ENCODE results near the gene CZIB. TPM values are rescaled to one million over a fixed set of nuclear protein-coding genes. Genes with fewer than 3 reads are reported as not detected.

The CZIB gene
- polyA plus RNA-seq, 2 of the 4 experiments (the other 2 are of a cell fraction): 33.1 to 66.2 TPM

DNA sequence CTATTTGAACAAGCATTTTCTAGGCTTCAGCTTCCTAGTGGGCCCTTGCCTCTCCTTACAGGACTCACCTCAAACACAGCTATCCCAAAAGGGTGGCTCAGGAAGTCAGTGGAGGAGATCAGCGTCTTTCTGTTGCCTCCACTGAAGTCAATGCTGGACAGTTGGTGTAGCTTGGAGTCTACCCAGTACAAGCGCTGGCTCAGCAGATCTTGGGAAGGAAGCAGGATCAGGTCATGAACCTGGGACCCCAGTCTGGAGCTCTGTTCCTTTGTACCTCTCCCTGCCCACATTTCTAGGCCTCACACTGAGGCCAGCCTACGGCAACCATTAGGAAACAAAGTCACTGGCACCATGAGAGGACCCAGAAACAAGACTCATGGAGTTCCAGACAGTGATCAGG, 41.6 kb upstream of the CZIB start:
- no peak for DNase-seq (ENCODE audit: low read depth in 1 of 2, low spot score in 1 of 2)
- Histone ChIP-seq H3K4me2 (no peak overlapping the region), H3K4me1 (no peaks in the 10 kb centered on the region), H3K9me3 (no peaks in the 10 kb centered on the region), H3K27ac (no peak overlapping the region), H3K4me3 (no peak overlapping the region)
- no peak for FAIRE-seq
- TF ChIP-seq, protein P1, sequence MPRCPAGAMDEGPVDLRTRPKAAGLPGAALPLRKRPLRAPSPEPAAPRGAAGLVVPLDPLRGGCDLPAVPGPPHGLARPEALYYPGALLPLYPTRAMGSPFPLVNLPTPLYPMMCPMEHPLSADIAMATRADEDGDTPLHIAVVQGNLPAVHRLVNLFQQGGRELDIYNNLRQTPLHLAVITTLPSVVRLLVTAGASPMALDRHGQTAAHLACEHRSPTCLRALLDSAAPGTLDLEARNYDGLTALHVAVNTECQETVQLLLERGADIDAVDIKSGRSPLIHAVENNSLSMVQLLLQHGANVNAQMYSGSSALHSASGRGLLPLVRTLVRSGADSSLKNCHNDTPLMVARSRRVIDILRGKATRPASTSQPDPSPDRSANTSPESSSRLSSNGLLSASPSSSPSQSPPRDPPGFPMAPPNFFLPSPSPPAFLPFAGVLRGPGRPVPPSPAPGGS (IDR thresholded peaks at IDR 0.05): no peak
- TF ChIP-seq MAFK (IDR thresholded peaks at IDR 0.05; ENCODE audit: partially characterized antibody) (peak; percentile 45), HOXB13 (CRISPR knock-in tag; IDR thresholded peaks at IDR 0.05; ENCODE audit: low read depth) (no peak), EHMT2 (IDR thresholded peaks at IDR 0.05; ENCODE audit: low read depth) (no peak), RAD21 (conservative IDR thresholded peaks at IDR 0.05 in 1 of 2, IDR thresholded peaks at IDR 0.05 in 1 of 2) (no peak), KDM1A (IDR thresholded peaks at IDR 0.05; ENCODE audit: low read depth) (no peak), CBX8 (IDR thresholded peaks at IDR 0.05) (no peak)
- 94% methylated on average over 2 of the region's 3 CpGs for WGBS (ENCODE audit: missing lambda C conversion rate)
- POLR2A ChIA-PET: no interaction called here
- ATAC-seq: no peak
- CTCF ChIA-PET: interaction anchor here (1.3 to 2.2 kb wide), 3 partner anchors 17 to 133 kb away, joined by 3 to 8 read pairs (median 4); no protein-coding TSS in a partner anchor

DNA sequence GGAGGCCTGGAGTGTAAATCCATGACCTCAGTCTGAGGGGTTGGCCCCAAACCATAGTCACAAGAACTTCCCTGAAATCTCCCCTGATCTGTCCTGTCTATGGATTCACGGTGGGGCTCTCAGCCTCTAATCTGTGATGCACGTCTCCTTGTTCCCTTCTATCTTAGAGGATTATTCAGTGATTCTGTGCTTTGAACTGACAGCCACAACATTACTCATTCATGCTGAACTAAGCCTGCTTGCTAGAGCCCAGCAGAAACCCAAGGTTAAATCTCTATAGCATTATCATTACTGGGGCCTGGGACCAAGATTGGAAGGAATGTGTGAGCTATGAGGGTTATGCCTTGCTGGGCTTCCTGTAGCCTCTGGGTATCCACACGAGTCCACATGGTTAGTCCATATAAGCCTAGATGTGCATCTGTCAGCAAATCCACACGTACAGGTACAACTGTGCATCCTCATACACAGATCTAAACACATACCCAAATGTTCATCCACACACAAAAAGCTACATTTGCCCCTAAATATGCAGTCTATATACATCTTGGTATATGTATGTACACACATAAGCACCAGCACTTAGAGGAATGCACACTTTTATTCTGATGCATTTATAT, 40.3 kb upstream of the CZIB start:
- 95% methylated on average over 4 of the region's 4 CpGs for WGBS (ENCODE audit: missing lambda C conversion rate)
- TF ChIP-seq RNF2 (IDR thresholded peaks at IDR 0.05; ENCODE audit: borderline replicate concordance, low read depth) (no peak), FOSL2 (IDR thresholded peaks at IDR 0.05) (no peak), FOSL2 (CRISPR knock-in tag; IDR thresholded peaks at IDR 0.05) (no peak), HOXA7 (CRISPR knock-in tag; IDR thresholded peaks at IDR 0.05) (no peak), CBX8 (IDR thresholded peaks at IDR 0.05) (no peak), CHD4 (IDR thresholded peaks at IDR 0.05; ENCODE audit: borderline replicate concordance) (no peak), CBX2 (IDR thresholded peaks at IDR 0.05; ENCODE audit: borderline replicate concordance, low read depth) (no peak), RARB (CRISPR knock-in tag; IDR thresholded peaks at IDR 0.05) (no peak), NR3C1 (IDR thresholded peaks at IDR 0.05) (no peak), MAZ (IDR thresholded peaks at IDR 0.05; ENCODE audit: borderline replicate concordance, low read depth, low read length) (no peak), SMC3 (IDR thresholded peaks at IDR 0.05) (no peak), KDM5A (IDR thresholded peaks at IDR 0.05) (no peak), BHLHE40 (IDR thresholded peaks at IDR 0.05; ENCODE audit: low read depth, low read length) (no peak), NFE2L2 (conservative IDR thresholded peaks at IDR 0.05; ENCODE audit: low read length) (no peak), EHF (CRISPR knock-in tag; IDR thresholded peaks at IDR 0.05) (no peak)
- TF ChIP-seq, protein P2, sequence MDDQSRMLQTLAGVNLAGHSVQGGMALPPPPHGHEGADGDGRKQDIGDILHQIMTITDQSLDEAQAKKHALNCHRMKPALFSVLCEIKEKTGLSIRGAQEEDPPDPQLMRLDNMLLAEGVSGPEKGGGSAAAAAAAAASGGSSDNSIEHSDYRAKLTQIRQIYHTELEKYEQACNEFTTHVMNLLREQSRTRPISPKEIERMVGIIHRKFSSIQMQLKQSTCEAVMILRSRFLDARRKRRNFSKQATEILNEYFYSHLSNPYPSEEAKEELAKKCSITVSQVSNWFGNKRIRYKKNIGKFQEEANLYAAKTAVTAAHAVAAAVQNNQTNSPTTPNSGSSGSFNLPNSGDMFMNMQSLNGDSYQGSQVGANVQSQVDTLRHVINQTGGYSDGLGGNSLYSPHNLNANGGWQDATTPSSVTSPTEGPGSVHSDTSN (IDR thresholded peaks at IDR 0.05): no peak
- TF ChIP-seq, protein P3, sequence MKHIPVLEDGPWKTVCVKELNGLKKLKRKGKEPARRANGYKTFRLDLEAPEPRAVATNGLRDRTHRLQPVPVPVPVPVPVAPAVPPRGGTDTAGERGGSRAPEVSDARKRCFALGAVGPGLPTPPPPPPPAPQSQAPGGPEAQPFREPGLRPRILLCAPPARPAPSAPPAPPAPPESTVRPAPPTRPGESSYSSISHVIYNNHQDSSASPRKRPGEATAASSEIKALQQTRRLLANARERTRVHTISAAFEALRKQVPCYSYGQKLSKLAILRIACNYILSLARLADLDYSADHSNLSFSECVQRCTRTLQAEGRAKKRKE (CRISPR knock-in tag; IDR thresholded peaks at IDR 0.05; ENCODE audit: low read depth): no peak
- H3K9me3 ChIP-seq: no peaks in the 10 kb centered on the region

More for the DNA sequence above, 40.3 kb upstream of the CZIB start:
- no peak for ATAC-seq
- CTCF ChIA-PET: interaction anchor here (1.0 to 2.2 kb wide), 2 partner anchors 35 to 132 kb away, joined by 3 to 8 read pairs; no protein-coding TSS in a partner anchor
- FAIRE-seq: no peak
- Histone ChIP-seq H3K27ac (no peak overlapping the region), H3K4me2 (no peak overlapping the region), H3K4me1 (no peaks in the 10 kb centered on the region), H3K4me3 (no peak overlapping the region)
- POLR2A ChIA-PET: no interaction called here
- no peak for DNase-seq (ENCODE audit: low read depth in 1 of 2, low spot score in 1 of 2)

Data from A549 (cell line).